A673 (cell line): ENCODE results near the gene PPP1R3F. TPM values are rescaled to one million over a fixed set of nuclear protein-coding genes. Genes with fewer than 3 reads are reported as not detected.
"Not testable (repeated sequence)": the region's sequence is repeated elsewhere in the genome, so short reads cannot be mapped to it uniquely, and the experiment has no call there.

Source experiments
- BruUV-seq: library from RNA; stranded (reverse); fragments of 400-500 nt; replicated peaks from 2 replicates; lab custom pipeline; 2021; lab: Mats Ljungman, UMichigan
- CTCF ChIA-PET: fragments of 300-600 bp; sonication (Branson Sonifier 250); formaldehyde crosslinking; loops from one replicate; lab custom pipeline; 2022; ENCODE audit warnings: antibody characterized with exemption; lab: Charles Lee
- POLR2A ChIA-PET: fragments of 300-600 bp; sonication (Branson Sonifier 250); formaldehyde crosslinking; loops from one replicate; lab custom pipeline; 2022; ENCODE audit warnings: antibody characterized with exemption; ENCODE audit not compliant: low non-redundant PET; lab: Charles Lee
- DNase-seq: peaks from one replicate; pipeline ENCODE4 v3.0.0-alpha.2; 2015; ENCODE audit warnings: low spot score
- H3K27ac ChIP-seq: fragments of 200-600 bp; sonication (generic); 2 replicates; pipeline ENCODE4 v1.5.1; 2016; ENCODE audit warnings: mixed run types, low read depth, mild to moderate bottlenecking, mixed read lengths, antibody characterized with exemption, low read length; ENCODE audit not compliant: poor library complexity, severe bottlenecking
- H3K27me3 ChIP-seq: fragments of 200-600 bp; sonication (generic); replicated peaks from 2 replicates; pipeline ENCODE4 v1.6.1; 2017; ENCODE audit warnings: mixed run types, low read depth, mild to moderate bottlenecking, mixed read lengths, antibody characterized with exemption, low read length; ENCODE audit not compliant: insufficient read depth, poor library complexity
- H3K36me3 ChIP-seq: fragments of 200-600 bp; sonication (generic); 2 replicates; pipeline ENCODE4 v1.6.1; 2016; ENCODE audit warnings: mixed run types, mild to moderate bottlenecking, mixed read lengths, antibody characterized with exemption, low read length; ENCODE audit not compliant: insufficient read depth, poor library complexity, severe bottlenecking
- H3K4me1 ChIP-seq: fragments of 200-600 bp; sonication (generic); 2 replicates; pipeline ENCODE4 v1.6.1; 2017; ENCODE audit warnings: mixed run types, mild to moderate bottlenecking, mixed read lengths, antibody characterized with exemption, low read length; ENCODE audit not compliant: insufficient read depth, poor library complexity, severe bottlenecking
- H3K4me3 ChIP-seq: fragments of 200-600 bp; sonication (generic); 2 replicates; pipeline ENCODE4 v1.5.1; 2016; ENCODE audit warnings: low read depth, mixed run types, mild to moderate bottlenecking, mixed read lengths, low read length; ENCODE audit not compliant: poor library complexity, severe bottlenecking
- H3K9me3 ChIP-seq: fragments of 200-600 bp; sonication (generic); 2 replicates; pipeline ENCODE4 v1.6.1; 2016; ENCODE audit warnings: mixed run types, low read depth, mild to moderate bottlenecking, mixed read lengths, antibody characterized with exemption, low read length; ENCODE audit not compliant: poor library complexity, severe bottlenecking
- EZH2 ChIP-seq: fragments of 200-600 bp; sonication (generic); IDR thresholded peaks from 2 replicates; pipeline ENCODE4 v1.6.1; 2017; ENCODE audit warnings: borderline replicate concordance, low read depth, mild to moderate bottlenecking, mixed read lengths, antibody characterized with exemption, low read length; ENCODE audit not compliant: poor library complexity, severe bottlenecking
- intact Hi-C: fragments of 100-400 bp; cut with micrococcal nuclease; formaldehyde crosslinking; loops from one replicate; pipeline ENCODE4 v1.10.0; 2022; ENCODE audit not compliant: unreplicated experiment
- total RNA-seq: library from RNA; stranded (reverse); gene quantifications from 2 replicates; pipeline ENCODE4 v1.2.3, GENCODE V29; 2021
- TF ChIP-seq, protein P1 (sequence below): fragments of 300-800, 200-600 bp; sonication (generic); conservative IDR thresholded peaks from 2 replicates; pipeline ENCODE4 v1.5.1; 2017; ENCODE audit warnings: low read depth, mild to moderate bottlenecking, antibody characterized with exemption, low read length, moderate library complexity, mixed read lengths

Gene PPP1R3F
- total RNA-seq, 1 experiment from 2014 or later = 12.3 TPM

DNA sequence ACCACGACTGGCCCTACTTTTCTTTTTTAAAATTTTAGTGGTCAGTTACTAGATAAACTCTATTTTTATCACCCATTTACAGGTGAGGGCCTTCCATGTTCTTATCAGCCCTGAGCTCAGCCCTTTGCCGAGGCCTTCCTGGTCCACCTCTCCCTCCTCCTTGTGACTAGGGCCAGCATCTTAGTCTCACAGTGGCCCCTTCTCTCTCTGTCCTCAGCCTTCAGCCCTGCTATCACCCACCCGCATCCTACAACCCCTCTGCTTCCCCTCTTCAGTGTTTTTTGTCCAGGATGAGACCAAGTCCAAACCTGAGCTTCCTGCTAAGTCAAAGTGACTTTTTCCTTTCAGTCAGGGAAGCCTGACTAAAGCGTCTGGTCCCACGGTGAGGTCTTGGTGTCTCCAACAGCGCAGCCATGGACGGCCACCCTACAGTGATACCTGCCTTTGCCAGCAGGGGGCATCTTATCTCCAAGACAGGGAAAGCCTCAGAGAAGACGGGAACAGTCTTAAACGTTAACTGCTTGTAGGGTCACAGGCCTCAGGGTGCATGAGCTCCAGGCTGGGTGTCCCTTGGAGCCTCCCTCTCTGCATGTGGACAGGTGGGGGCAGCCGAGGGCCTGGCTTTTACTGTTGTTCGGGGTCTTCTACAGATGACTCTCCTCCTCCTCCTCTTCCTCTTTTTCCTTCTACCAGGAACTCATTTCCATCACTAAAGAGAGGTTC, 22.2 kb downstream of the PPP1R3F start:
- CTCF ChIA-PET = interaction anchor here (0.5 kb wide), 1 partner anchor 10 kb away, joined by 3 read pairs; no protein-coding TSS in a partner anchor
- intact Hi-C loops = loop anchor here (1.0 kb wide), 1 partner anchor 463 kb away; no protein-coding TSS in a partner anchor
- BruUV-seq = no TSS peak
- H3K4me3 ChIP-seq = no peak overlapping the region
- POLR2A ChIA-PET = no interaction called here
- H3K27me3 ChIP-seq = no peaks in the 10 kb centered on the region
- H3K27ac ChIP-seq = no peak overlapping the region
- no peaks in the 10 kb centered on the region for H3K9me3 ChIP-seq
- no peaks in the 10 kb centered on the region for H3K4me1 ChIP-seq
- H3K36me3 ChIP-seq = no peaks in the 10 kb centered on the region
- DNase-seq = peak; percentile 69
- no peak for TF ChIP-seq EZH2
- TF ChIP-seq, protein P1, sequence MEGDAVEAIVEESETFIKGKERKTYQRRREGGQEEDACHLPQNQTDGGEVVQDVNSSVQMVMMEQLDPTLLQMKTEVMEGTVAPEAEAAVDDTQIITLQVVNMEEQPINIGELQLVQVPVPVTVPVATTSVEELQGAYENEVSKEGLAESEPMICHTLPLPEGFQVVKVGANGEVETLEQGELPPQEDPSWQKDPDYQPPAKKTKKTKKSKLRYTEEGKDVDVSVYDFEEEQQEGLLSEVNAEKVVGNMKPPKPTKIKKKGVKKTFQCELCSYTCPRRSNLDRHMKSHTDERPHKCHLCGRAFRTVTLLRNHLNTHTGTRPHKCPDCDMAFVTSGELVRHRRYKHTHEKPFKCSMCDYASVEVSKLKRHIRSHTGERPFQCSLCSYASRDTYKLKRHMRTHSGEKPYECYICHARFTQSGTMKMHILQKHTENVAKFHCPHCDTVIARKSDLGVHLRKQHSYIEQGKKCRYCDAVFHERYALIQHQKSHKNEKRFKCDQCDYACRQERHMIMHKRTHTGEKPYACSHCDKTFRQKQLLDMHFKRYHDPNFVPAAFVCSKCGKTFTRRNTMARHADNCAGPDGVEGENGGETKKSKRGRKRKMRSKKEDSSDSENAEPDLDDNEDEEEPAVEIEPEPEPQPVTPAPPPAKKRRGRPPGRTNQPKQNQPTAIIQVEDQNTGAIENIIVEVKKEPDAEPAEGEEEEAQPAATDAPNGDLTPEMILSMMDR = peak; percentile 84

DNA sequence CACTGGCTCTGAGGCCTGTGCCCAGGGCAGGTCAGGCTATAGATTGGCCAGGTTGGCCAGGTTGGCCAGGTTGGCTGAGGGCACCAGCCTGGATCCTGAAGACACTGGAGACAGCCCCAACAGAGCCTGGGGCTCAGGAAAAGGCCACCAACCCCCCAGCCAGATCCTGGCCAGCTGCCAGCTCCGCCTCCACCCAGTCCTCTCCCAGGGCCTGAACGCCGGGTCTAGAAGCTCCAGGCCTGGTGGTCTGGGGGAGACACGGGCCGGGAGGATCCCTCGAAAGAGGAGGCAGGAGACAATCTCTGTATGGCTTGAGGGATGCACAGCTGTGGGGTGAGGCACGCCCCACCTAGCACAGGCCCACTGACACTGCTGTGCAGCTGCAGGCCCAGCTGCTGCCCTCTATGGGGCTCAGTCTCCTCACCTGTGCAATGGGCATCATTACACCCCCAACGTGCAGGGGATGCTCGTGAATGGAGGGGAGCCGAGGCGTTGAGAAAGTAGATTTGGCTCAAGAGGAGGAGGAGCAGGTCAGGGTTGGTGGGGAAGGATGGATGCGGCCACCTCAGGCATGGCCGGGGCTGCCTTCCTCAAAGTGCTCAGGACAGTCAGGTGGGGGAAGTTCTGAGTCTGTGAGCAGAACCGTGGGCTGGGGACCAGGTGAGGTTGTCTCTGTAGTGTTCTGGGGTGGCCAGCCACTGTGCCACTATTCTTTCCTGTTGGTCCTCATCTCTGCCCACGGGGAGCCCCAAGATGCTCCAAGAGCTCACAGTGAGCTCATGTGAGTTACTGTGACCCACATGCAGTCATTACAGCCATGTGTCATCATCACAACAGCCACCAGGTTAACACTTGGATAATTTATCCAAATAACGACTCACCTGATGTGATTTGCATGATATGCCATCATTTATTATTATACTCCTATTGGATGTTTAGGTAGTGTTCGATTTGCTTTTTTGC, 23.1 kb downstream of the PPP1R3F start:
- ChIA-PET CTCF (interaction anchor here (0.5 kb wide), 1 partner anchor 9 kb away, joined by 3 read pairs; no protein-coding TSS in a partner anchor), POLR2A (no interaction called here)
- H3K4me1 ChIP-seq = no peaks in the 10 kb centered on the region
- intact Hi-C loops = loop anchor here (1.0 kb wide), 1 partner anchor 462 kb away; no protein-coding TSS in a partner anchor
- BruUV-seq = no TSS peak
- DNase-seq = no peak
- no peak overlapping the region for H3K27ac ChIP-seq
- no peak for TF ChIP-seq EZH2
- TF ChIP-seq, protein P1 = no peak
- H3K36me3 ChIP-seq = no peaks in the 10 kb centered on the region
- H3K4me3 ChIP-seq = no peak overlapping the region
- H3K9me3 ChIP-seq = no peaks in the 10 kb centered on the region
- no peaks in the 10 kb centered on the region for H3K27me3 ChIP-seq

DNA sequence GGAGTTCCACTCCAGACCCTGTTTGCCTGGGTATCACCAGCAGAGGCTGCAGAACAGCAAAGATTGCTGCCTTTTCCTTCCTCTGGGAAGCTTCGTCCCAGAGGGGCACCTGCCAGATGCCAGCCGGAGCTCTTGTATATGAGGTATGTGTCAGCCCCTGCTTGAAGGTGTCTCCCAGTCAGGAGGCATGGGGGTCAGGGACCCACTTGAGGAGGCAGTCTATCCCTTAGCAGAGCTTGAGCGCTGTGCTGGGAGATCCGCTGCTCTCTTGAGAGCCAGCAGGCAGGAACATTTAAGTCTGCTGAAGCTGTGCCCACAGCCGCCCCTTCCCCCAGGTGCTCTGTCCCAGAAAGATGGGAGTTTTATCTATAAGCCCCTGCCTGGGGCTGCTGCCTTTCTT, 29.7 kb downstream of the PPP1R3F start:
- H3K36me3 ChIP-seq, CTCF ChIA-PET, H3K9me3 ChIP-seq, H3K4me3 ChIP-seq, intact Hi-C loops, BruUV-seq, H3K27ac ChIP-seq, POLR2A ChIA-PET, H3K27me3 ChIP-seq, DNase-seq, H3K4me1 ChIP-seq: not testable (repeated sequence)
